Endothelial cell of umbilical vein (primary cell): ENCODE results near the gene SETBP1. TPM values are rescaled to one million over a fixed set of nuclear protein-coding genes. Genes with fewer than 3 reads are reported as not detected.

Experiments
- BruUV-seq: library from RNA; stranded (reverse); fragments of 400-500 nt; replicated peaks from 2 replicates; lab custom pipeline; 2021; lab: Mats Ljungman, UMichigan
- CTCF ChIA-PET: fragments of 300-600, 350-600 bp; sonication (Branson Sonifier 250); formaldehyde crosslinking; loops from one replicate; lab custom pipeline; 2021; ENCODE audit warnings: antibody characterized with exemption, inconsistent platforms; lab: Charles Lee
- POLR2A ChIA-PET: fragments of 300-600, 350-600 bp; sonication (Branson Sonifier 250); formaldehyde crosslinking; loops from one replicate; lab custom pipeline; 2021; ENCODE audit warnings: antibody characterized with exemption, inconsistent platforms; lab: Charles Lee
- DNase-seq: peaks from one replicate; pipeline ENCODE4 v3.0.0-alpha.2; 2011; ENCODE audit warnings: low read depth, low spot score
- FAIRE-seq: peaks from 2 replicates; lab custom pipeline; 2011; peaks lifted over from hg19 to GRCh38; lab: Jason Lieb, UNC
- H2AFZ ChIP-seq: 2 replicates; pipeline ENCODE4 v1.6.0; 2012; ENCODE audit warnings: low read depth, low read length, control low read depth, inconsistent platforms
- H3K27ac ChIP-seq: 2 replicates; pipeline ENCODE4 v1.5.1; 2011; ENCODE audit warnings: low read depth, mild to moderate bottlenecking, control low read depth, low read length, moderate library complexity; ENCODE audit not compliant: insufficient read depth
- H3K27me3 ChIP-seq, 2 experiments: 2 replicates each; pipeline versions ENCODE4 v1.6.0 to v1.6.1; 2011; ENCODE audit warnings: low read length in 2 of 2, mixed read lengths in 1 of 2; ENCODE audit not compliant: control insufficient read depth in 2 of 2, insufficient read depth in 2 of 2
- H3K36me3 ChIP-seq, 2 experiments: 2 replicates in 1 of 2; 3 replicates in 1 of 2; pipeline ENCODE4 v1.5.1; 2011; ENCODE audit warnings: low read length in 2 of 2, mild to moderate bottlenecking in 1 of 2, moderate library complexity in 1 of 2; ENCODE audit not compliant: control insufficient read depth in 2 of 2, insufficient read depth in 2 of 2; ENCODE audit errors: extremely low read depth in 1 of 2
- H3K4me1 ChIP-seq: 3 replicates; pipeline ENCODE4 v1.5.1; 2011; ENCODE audit warnings: mild to moderate bottlenecking, low read length; ENCODE audit not compliant: control insufficient read depth, insufficient read depth; ENCODE audit errors: extremely low read depth
- H3K4me2 ChIP-seq: 2 replicates; pipeline ENCODE4 v1.6.1; 2011; ENCODE audit warnings: low read length, control low read depth, mixed read lengths; ENCODE audit not compliant: insufficient read depth
- H3K4me3 ChIP-seq, 3 experiments: fragments of 200-600 bp in 1 of 3; sonication (generic), shearing (Covaris generic) in 1 of 3; replicated peaks in 1 of 3; 2 replicates each; pipeline ENCODE4 v1.5.1; 2011 to 2016; ENCODE audit warnings: control low read depth in 3 of 3, low read length in 3 of 3, mild to moderate bottlenecking in 2 of 3, inconsistent platforms in 1 of 3, low read depth in 1 of 3, moderate library complexity in 1 of 3; ENCODE audit not compliant: insufficient read depth in 1 of 3
- H3K79me2 ChIP-seq: 2 replicates; pipeline ENCODE4 v1.6.0; 2012; ENCODE audit warnings: low read length, inconsistent platforms; ENCODE audit not compliant: control insufficient read depth, insufficient read depth
- H3K9ac ChIP-seq: replicated peaks from 2 replicates; pipeline ENCODE3; 2011; ENCODE audit warnings: low read length, control low read depth; ENCODE audit not compliant: insufficient read depth; ENCODE audit errors: extremely low read depth
- H3K9me1 ChIP-seq: replicated peaks from 3 replicates; pipeline ENCODE4 v1.6.0; 2011; ENCODE audit warnings: mild to moderate bottlenecking, low read length; ENCODE audit not compliant: control insufficient read depth, insufficient read depth; ENCODE audit errors: extremely low read depth
- H3K9me3 ChIP-seq: replicated peaks from 2 replicates; pipeline ENCODE4 v1.5.1; 2012; ENCODE audit warnings: low read length, inconsistent platforms; ENCODE audit not compliant: control insufficient read depth, insufficient read depth
- H4K20me1 ChIP-seq: replicated peaks from 2 replicates; pipeline ENCODE3; 2011; ENCODE audit warnings: mild to moderate bottlenecking, low read length; ENCODE audit not compliant: control insufficient read depth, insufficient read depth; ENCODE audit errors: extremely low read depth
- CTCF ChIP-seq, 2 donors: IDR thresholded peaks; 1 replicate in 1 of 2; 2 replicates in 1 of 2; pipeline ENCODE4 v1.5.1; 2011; ENCODE audit warnings: low read length in 2 of 2, mild to moderate bottlenecking in 2 of 2, moderate library complexity in 2 of 2, control low read depth in 1 of 2, inconsistent platforms in 1 of 2, low read depth in 1 of 2; ENCODE audit not compliant: insufficient read depth in 1 of 2; ENCODE audit errors: extremely low read depth in 1 of 2
- EZH2 ChIP-seq: IDR thresholded peaks from 2 replicates; pipeline ENCODE4 v1.6.1; 2012; ENCODE audit warnings: borderline replicate concordance, low read depth, mild to moderate bottlenecking, moderate library complexity, low read length, inconsistent platforms; ENCODE audit not compliant: severe bottlenecking
- FOS ChIP-seq: IDR thresholded peaks from 2 replicates; pipeline ENCODE4 v1.6.1; 2011; ENCODE audit warnings: mild to moderate bottlenecking, low read length, moderate library complexity, borderline replicate concordance; ENCODE audit not compliant: insufficient read depth
- GATA2 ChIP-seq: IDR thresholded peaks from 2 replicates; pipeline ENCODE4 v1.7.0; 2011; ENCODE audit warnings: low read depth, mild to moderate bottlenecking, moderate library complexity, mixed read lengths, low read length; ENCODE audit not compliant: insufficient read length, insufficient read depth
- JUN ChIP-seq: IDR thresholded peaks from 2 replicates; pipeline ENCODE4 v1.6.1; 2011; ENCODE audit warnings: borderline replicate concordance, low read depth; ENCODE audit not compliant: insufficient read length, insufficient read depth
- MAX ChIP-seq: IDR thresholded peaks from 2 replicates; pipeline ENCODE4 v1.6.1; 2011; ENCODE audit not compliant: insufficient read depth, insufficient read length
- MYC ChIP-seq: IDR thresholded peaks from one replicate; pipeline ENCODE4 v1.6.1; 2011; ENCODE audit warnings: mild to moderate bottlenecking, low read depth, low read length
- POLR2A ChIP-seq: IDR thresholded peaks from 2 replicates; pipeline ENCODE4 v1.6.1; 2012; ENCODE audit warnings: low read depth, mild to moderate bottlenecking, control low read depth, low read length
- POLR2AphosphoS5 ChIP-seq: IDR thresholded peaks from 2 replicates; pipeline ENCODE4 v1.6.1; 2012; ENCODE audit warnings: low read depth, mild to moderate bottlenecking, control low read depth, low read length, moderate library complexity; ENCODE audit not compliant: insufficient read depth
- dilution Hi-C: fragments of 300-500 bp; cut with MboI; formaldehyde crosslinking; loops from one replicate; pipeline ENCODE4 v1.15.0; 2019; ENCODE audit warnings: low sequenced_read_pairs; ENCODE audit not compliant: extremely low pct_ligation_motif_present
- intact Hi-C: fragments of 100-400 bp; cut with micrococcal nuclease; formaldehyde crosslinking; loops from one replicate; pipeline ENCODE4 v1.10.0; 2022
- polyA plus RNA-seq, 4 experiments: library from polyadenylated mRNA; depleted of rRNA in 3 of 4; stranded (reverse) in 3 of 4; unstranded in 1 of 4; fragments of >200 nt; gene quantifications; 2 replicates each; pipeline versions ENCODE4 v1.2.1 to v1.2.3, GENCODE V29; 2011 to 2012; ENCODE audit warnings: missing spikeins in 1 of 4
- total RNA-seq: library from RNA; stranded (reverse); gene quantifications from 2 replicates; pipeline ENCODE4 v1.2.3, GENCODE V29; 2021

The SETBP1 gene
- total and polyA plus RNA-seq, 2 donors (not counting 3 experiments of a cell fraction or from before 2014, with no cell fraction given), result 0.76 to 3.1 TPM

- dilution Hi-C loops, result no loop called here
- Histone ChIP-seq H3K9me1 (no peaks in the 10 kb centered on the region), H3K9me3 (no peaks in the 10 kb centered on the region), H2AFZ (no peak overlapping the region), H3K4me1 (no peaks in the 10 kb centered on the region), H3K27me3 (no peaks in the 10 kb centered on the region), H3K4me2 (no peak overlapping the region), H4K20me1 (no peaks in the 10 kb centered on the region), H3K9ac (no peak overlapping the region), H3K4me3 (no peak overlapping the region), H3K79me2 (no peaks in the 10 kb centered on the region), H3K27ac (no peak overlapping the region), H3K36me3 (no peaks in the 10 kb centered on the region)
- FAIRE-seq, result no peak
- CTCF ChIA-PET, result no interaction called here
- intact Hi-C loops, result no loop called here
- DNase-seq, result no peak
- TF ChIP-seq MYC (no peak), CTCF (IDR thresholded peaks at IDR 0.05; ENCODE audit: extremely low read depth in 1 of 2, insufficient read depth in 1 of 2, low read depth in 1 of 2, low read length in 2 of 2) (no peak), JUN (no peak), GATA2 (no peak), FOS (no peak), POLR2AphosphoS5 (no peak), MAX (no peak), POLR2A (no peak), EZH2 (no peak)
- POLR2A ChIA-PET, result no interaction called here
- BruUV-seq, result no TSS peak
These were observed 220.6 kb downstream of the SETBP1 start for GRCh38 chr18:44901283-44901682.
